Left hindlimb (tissue), 1 donor: Measurements from ENCODE around the gene REEP3.

ENCODE experiments used
- DNase-seq: peaks from one replicate; pipeline ENCODE4 v3.0.0-alpha.2; 2018

The REEP3 gene

DNA sequence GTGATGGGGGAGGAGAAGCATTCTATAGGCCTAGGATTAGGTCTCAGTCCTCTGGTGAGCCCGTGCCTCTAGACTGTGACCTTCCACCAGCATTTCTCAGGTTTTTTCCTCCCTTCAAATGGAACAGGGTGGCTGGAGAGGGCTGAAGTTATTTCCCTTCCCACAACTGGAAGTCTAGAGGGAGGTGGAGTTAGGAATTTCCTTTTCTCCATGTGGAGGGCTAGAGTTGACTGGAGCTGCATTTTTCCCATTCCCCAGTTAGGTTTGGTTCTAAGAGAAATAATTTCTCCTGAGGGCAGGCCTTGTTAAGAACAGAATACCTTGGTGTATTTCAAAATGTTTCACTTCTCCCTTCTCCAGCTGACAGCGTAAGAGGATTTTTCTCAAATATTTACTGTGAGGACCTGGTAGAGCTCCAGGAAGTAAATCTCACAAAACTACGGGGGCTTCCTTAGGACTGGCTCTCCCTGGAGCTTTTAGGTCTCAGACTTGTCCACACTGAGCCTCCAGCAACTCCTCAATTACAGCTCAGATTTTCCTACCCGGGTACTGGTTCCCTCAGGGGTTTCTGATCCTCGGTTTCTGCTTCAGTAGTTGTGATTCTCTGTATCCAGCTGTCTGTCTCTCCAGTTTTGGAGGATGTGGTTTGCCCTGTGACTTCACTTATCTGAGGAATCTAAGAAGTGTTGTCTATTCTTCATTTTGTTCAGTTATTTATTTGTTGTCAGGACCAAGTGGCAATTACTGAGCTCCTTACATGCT is 6.0 kb upstream of the REEP3 start:
- no peak for DNase-seq

DNA sequence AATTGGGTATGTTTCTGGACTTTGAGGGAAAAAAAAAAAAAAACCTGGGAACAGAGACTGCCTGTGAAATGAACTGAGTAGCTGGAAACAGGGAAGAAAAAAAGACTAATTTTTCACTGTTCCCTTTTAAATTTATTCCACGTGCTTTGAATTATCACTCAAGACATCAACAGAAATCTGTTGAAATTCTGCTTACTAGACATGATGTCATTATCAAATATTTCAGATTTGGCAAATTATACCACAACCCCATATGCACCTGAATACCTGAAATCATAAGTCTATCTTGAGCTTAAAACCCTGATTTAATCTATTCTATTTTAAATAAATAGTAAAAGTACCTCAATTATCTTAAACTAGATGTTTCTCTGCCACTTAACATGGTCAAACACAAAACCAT is 5.0 kb upstream of the REEP3 start:
- no peak for DNase-seq

DNA sequence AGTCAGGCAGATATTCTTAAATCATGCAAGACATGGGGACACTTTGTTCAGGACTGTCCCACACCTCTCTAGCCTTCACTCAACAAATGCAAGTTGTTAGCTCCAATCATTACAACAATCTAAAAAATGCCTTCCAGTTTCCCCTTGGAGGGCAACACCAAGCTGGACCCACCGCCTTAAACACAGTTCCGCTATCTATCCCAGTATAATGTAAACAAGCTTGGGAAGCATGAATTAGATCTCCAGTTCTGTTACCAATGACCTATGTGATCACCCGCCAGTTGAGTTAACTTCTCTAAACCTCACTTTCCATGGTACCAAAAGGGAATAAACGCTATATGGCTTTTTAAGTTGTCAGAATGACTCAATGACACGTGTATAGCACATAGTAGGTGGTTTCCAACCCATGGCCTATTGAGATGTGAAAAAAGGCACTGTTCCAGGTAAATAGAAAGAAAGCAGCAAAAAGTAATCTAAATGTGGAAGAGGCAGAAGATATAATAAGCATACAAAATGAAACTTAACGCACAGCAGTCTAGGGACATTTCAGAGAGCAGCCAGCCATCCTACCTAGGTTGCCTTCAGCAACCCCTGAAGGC is 2.4 kb upstream of the REEP3 start:
- no peak for DNase-seq

DNA sequence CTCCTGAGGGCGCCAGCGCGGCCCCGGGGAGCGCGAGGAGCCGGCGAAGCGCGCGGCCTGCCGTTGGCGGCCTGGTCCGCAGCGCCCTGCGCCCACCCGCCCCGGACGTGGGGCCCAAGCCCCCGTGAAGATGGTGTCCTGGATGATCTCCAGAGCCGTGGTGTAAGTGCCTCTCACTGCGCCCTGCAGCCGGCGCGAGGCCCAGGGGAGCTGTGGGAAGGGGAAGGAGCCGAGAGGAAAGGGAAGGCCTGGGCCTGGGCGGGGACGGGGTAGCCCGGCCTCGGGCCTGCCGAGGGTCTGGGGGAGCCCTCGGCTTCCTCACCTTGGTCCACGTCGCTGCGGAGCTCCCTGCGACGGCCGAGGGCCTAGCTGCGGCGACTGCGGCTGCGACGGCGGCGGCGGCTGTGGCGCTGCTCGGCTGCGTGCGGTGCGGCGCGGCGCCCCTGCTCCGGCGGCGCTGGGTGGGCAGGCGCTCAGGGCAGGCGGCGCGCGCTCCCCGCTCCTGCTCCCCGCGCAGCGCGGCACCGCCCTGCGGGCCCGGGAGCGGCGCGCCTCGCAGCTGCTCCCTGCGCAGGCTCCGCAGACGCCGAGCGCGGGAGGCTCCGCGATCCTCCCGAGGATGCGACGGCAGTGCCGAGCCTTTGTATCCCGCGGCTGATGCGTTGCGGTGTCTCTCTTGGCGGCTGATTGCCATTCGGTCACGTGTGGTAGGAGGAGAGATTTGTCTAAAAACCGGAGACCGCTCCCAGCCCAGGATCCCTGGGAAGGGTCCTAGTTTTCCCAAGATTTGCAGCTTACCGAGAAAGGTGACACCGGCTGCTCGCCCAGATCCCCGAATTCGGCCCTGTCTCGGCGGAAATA is 445 bp downstream of the REEP3 start:
- DNase-seq = peak; percentile 85

- DNase-seq = no peak
Measured at GRCh38 chr10:63522277-63522687, 1.1 kb downstream of the REEP3 start.

DNA sequence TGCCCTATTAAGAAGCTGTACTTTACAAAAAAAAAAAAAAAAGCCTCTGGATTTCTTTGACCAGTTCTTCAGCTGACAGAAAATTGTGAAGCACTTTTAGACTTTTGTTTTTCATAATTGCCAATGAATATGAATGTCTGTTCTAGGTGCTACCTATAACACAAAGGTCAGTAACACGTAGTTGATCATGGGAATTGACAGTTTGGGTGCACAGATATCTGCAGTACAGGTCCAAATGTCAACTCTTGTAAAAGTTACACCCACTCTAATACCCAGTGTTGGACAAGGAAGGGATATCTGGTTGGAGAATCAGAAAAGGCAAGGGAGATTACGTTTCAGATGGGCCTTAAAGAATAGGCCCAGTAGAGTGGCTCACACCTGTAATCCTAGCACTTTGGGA is 1.8 kb downstream of the REEP3 start:
- no peak for DNase-seq

GRCh38 chr10:63525021-63525420 is 3.8 kb downstream of the REEP3 start:
- DNase-seq = no peak

DNA sequence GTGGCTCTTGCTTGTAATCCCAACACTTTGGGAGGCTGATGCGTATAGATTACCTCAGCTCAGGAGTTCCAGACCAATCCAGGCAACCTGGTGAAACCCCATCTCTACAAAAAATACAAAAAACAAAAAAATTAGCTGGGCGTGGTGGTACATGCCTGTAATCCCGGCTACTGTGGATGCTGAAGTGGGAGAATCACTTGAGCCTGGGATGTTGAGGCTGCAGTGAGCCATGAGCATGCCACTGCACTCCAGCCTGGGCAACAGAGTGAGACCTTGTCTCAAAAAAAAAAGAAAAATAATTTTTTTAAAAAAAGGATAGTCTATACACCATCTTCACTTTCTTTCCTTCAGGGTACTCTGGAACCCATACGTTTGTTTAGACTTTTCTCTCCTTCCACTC is 6.2 kb downstream of the REEP3 start:
- no peak for DNase-seq

DNA sequence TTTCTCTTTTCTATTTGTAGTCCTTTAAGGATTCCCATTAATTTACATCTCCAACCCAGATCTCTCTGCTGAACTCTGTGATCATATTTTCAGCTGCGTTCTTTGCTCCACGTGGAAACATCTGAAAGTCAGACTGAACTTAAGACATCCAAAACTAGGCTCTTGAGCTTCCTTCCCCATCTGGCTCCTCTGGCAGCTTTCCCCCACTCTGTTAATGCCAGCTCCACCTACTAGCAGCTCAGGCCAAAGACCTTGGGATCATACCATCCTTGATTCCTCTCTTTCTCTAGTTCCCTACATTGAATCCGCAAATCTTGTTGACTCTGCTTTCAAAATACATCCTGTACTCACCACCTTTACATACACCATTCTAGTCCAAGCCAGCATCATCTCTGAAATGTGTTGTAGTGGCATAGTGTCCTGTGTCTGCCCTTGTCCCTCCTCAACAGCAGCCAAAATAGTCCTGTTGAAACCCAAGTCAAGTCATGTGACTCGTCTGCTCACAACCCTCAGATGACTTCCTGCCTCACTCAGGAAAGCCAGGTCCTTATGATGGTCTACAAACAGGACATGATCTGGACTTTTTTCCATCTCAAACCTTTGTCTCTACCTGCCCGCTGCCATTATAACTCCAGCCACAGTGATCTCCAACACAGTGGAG is 7.0 kb downstream of the REEP3 start:
- DNase-seq = no peak

- no peak for DNase-seq
Measured at GRCh38 chr10:63530409-63530808, 9.2 kb downstream of the REEP3 start.

- no peak for DNase-seq
Measured at GRCh38 chr10:63534723-63535122, 13.5 kb downstream of the REEP3 start.

GRCh38 chr10:63536698-63537097 is 15.5 kb downstream of the REEP3 start:
- DNase-seq = no peak

- DNase-seq = no peak
Measured at GRCh38 chr10:63537536-63537935, 16.3 kb downstream of the REEP3 start.

- DNase-seq = no peak
Measured at GRCh38 chr10:63539377-63539776, 18.2 kb downstream of the REEP3 start.

GRCh38 chr10:63539994-63540393 is 18.8 kb downstream of the REEP3 start:
- no peak for DNase-seq

GRCh38 chr10:63542835-63543575 is 21.8 kb downstream of the REEP3 start:
- no peak for DNase-seq

GRCh38 chr10:63543576-63543962 is 22.4 kb downstream of the REEP3 start:
- no peak for DNase-seq

DNA sequence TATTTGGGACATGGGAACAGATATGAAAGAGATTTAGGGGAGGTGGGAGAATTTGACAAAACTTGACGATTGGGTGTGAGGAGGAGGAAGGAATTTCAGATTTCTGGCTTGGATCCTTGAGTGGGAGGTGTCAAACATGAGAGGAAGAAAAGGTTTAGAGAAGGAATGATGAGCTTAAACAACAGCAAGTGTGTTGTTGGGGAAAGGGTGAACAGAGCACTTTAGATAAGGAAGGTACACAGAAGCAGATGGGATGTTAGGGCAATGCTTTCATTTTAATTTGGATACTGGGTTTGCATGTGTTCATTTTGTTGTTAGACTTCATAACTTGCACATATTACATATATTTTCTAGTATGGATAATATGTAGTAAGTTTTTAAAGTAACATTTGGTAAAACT is 23.2 kb downstream of the REEP3 start:
- no peak for DNase-seq

- no peak for DNase-seq
Measured at GRCh38 chr10:63547628-63548360, 26.6 kb downstream of the REEP3 start.

- DNase-seq = no peak
Measured at GRCh38 chr10:63548860-63549259, 27.7 kb downstream of the REEP3 start.

- no peak for DNase-seq
Measured at GRCh38 chr10:63549810-63550209, 28.6 kb downstream of the REEP3 start.

- DNase-seq = no peak
Measured at GRCh38 chr10:63553031-63553430, 31.8 kb downstream of the REEP3 start.
